Upper lobe of left lung (tissue), 6 donors: ENCODE measurements around the gene NDUFAF2. TPM values are rescaled to one million over a fixed set of nuclear protein-coding genes. Genes with fewer than 3 reads are reported as not detected.
A peak's percentile ranks its signal among the peaks of the same experiment; 100 is the strongest.

Source experiments
- ATAC-seq, 2 donors: fragments of 200-7000 bp; cut with Tn5 transposase; one replicate each; pipeline ENCODE4 v1.9.1; 2022; ENCODE audit warnings: mild to moderate bottlenecking in 2 of 2, moderate library complexity in 2 of 2; ENCODE audit not compliant: low FRiP score in 2 of 2
- DNase-seq, 2 donors: peaks; one replicate each; pipeline ENCODE4 v3.0.0-alpha.2; 2019 to 2020
- H3K27ac ChIP-seq, 4 donors: fragments of 200-600 bp; sonication (generic); one replicate each; pipeline ENCODE4 v1.5.1; 2016 to 2019
- H3K27me3 ChIP-seq, 4 donors: fragments of 200-600 bp; sonication (generic); one replicate each; pipeline ENCODE4 v1.5.1; 2017 to 2019
- H3K36me3 ChIP-seq, 4 donors: fragments of 200-600 bp; sonication (generic); one replicate each; pipeline ENCODE4 v1.5.1; 2016 to 2019
- H3K4me1 ChIP-seq, 4 donors: fragments of 200-600 bp; sonication (generic); one replicate each; pipeline ENCODE4 v1.5.1; 2018 to 2019
- H3K4me3 ChIP-seq, 4 donors: fragments of 200-600 bp; sonication (generic); one replicate each; pipeline ENCODE4 v1.5.1; 2017 to 2019; ENCODE audit warnings: mild to moderate bottlenecking in 2 of 4, moderate library complexity in 1 of 4
- H3K9me3 ChIP-seq, 4 donors: fragments of 200-600 bp; sonication (generic); one replicate each; pipeline ENCODE4 v1.5.1; 2018 to 2019
- CTCF ChIP-seq, 6 experiments: fragments of 450-650 bp in 4 of 6; fragments of 200-600 bp in 2 of 6; sonication (generic) in 2 of 6; IDR thresholded peaks; one replicate each; pipeline ENCODE4 v1.5.1; 2016 to 2019; ENCODE audit warnings: antibody characterized with exemption in 6 of 6
- EP300 ChIP-seq, 4 donors: sonication (generic); formaldehyde crosslinking; IDR thresholded peaks; one replicate each; pipeline ENCODE4 v1.5.1; 2017; ENCODE audit warnings: antibody characterized with exemption in 4 of 4, control low read depth in 2 of 4
- POLR2A ChIP-seq, 4 donors: fragments of 450-650 bp; IDR thresholded peaks; one replicate each; pipeline ENCODE4 v1.5.1; 2016 to 2017; ENCODE audit warnings: antibody characterized with exemption in 4 of 4, mild to moderate bottlenecking in 2 of 4
- POLR2AphosphoS5 ChIP-seq, 2 donors: sonication (generic); formaldehyde crosslinking; IDR thresholded peaks; one replicate each; pipeline ENCODE4 v1.5.1; 2017; ENCODE audit warnings: antibody characterized with exemption in 2 of 2
- WGBS, 2 donors: methylation state at CpG; one replicate each; pipeline ENCODE4 v1.1.5; 2017 to 2018; 5-methylcytosine and 5-hydroxymethylcytosine counted together
- total RNA-seq, 6 donors: library from RNA; depleted of rRNA in 4 of 6; stranded (reverse); fragments of >200 nt in 4 of 6; gene quantifications; one replicate each; pipeline versions ENCODE4 v1.1.0 to v1.2.1, GENCODE V29; 2016 to 2021
- donor health status: DM: no; HTN: no; CAD: no; lungs with moderate emphysema.
- donor health status: DM: no; HTN: yes; CAD: no; lungs with severe emphysema.

NDUFAF2 gene
- total RNA-seq, 6 donors from 2014 or later = 14.2 to 41.6 (median 20.5) TPM; not detected in 1

GRCh38 chr5:60918466-60918865, 26.5 kb upstream of the NDUFAF2 start:
- no peak overlapping the region for H3K27ac ChIP-seq
- H3K27me3 ChIP-seq = no peaks in the 10 kb centered on the region
- WGBS, 2 donors = 91 to 96% methylated on average over 2 of the region's 2 CpGs
- DNase-seq (no peak), ATAC-seq (no peak)
- no peaks in the 10 kb centered on the region for H3K9me3 ChIP-seq
- H3K4me1 ChIP-seq = no peaks in the 10 kb centered on the region
- no peak overlapping the region for H3K4me3 ChIP-seq
- TF ChIP-seq POLR2AphosphoS5 (IDR thresholded peaks at IDR 0.05) = no peak
- no peak for TF ChIP-seq POLR2A (IDR thresholded peaks at IDR 0.05)
- no peak for TF ChIP-seq CTCF (IDR thresholded peaks at IDR 0.05)
- TF ChIP-seq EP300 (IDR thresholded peaks at IDR 0.05) = no peak
- peaks cover 0 to 14% (median 0%) of the 10 kb centered on the region in 4 donors for H3K36me3 ChIP-seq

GRCh38 chr5:60927450-60927849, 17.6 kb upstream of the NDUFAF2 start:
- Histone ChIP-seq H3K4me1 (no peaks in the 10 kb centered on the region), H3K27me3 (no peaks in the 10 kb centered on the region), H3K27ac (no peak overlapping the region), H3K36me3 (peaks cover 0 to 22% (median 5%) of the 10 kb centered on the region in 4 donors), H3K4me3 (no peak overlapping the region), H3K9me3 (no peaks in the 10 kb centered on the region)
- TF ChIP-seq POLR2AphosphoS5 (IDR thresholded peaks at IDR 0.05) (no peak), CTCF (IDR thresholded peaks at IDR 0.05) (no peak), EP300 (IDR thresholded peaks at IDR 0.05) (no peak), POLR2A (IDR thresholded peaks at IDR 0.05) (no peak)
- DNase-seq (no peak), ATAC-seq (no peak)

GRCh38 chr5:60929024-60929423, 16.0 kb upstream of the NDUFAF2 start:
- Histone ChIP-seq H3K27ac (no peak overlapping the region), H3K36me3 (peaks cover 0 to 22% (median 5%) of the 10 kb centered on the region in 4 donors), H3K4me1 (no peaks in the 10 kb centered on the region), H3K4me3 (no peak overlapping the region), H3K27me3 (no peaks in the 10 kb centered on the region), H3K9me3 (no peaks in the 10 kb centered on the region)
- DNase-seq = no peak
- no peak for ATAC-seq
- TF ChIP-seq CTCF (IDR thresholded peaks at IDR 0.05) (no peak), POLR2A (IDR thresholded peaks at IDR 0.05) (no peak)
- WGBS, 2 donors = 80 to 85% methylated on average over 6 of the region's 6 CpGs

GRCh38 chr5:60943624-60944023, 1.4 kb upstream of the NDUFAF2 start:
- Histone ChIP-seq H3K4me1 (peaks cover 14 to 23% (median 18%) of the 10 kb centered on the region in 4 donors), H3K36me3 (no peaks in the 10 kb centered on the region), H3K27ac (no peak overlapping the region), H3K4me3 (peak overlapping the region in 1 of 4 donors; percentile 74), H3K9me3 (no peaks in the 10 kb centered on the region), H3K27me3 (no peaks in the 10 kb centered on the region)
- DNase-seq = no peak
- WGBS, 2 donors = 48 to 55% methylated on average over 3 of the region's 3 CpGs
- no peak for ATAC-seq
- TF ChIP-seq CTCF (IDR thresholded peaks at IDR 0.05) (no peak), EP300 (IDR thresholded peaks at IDR 0.05) (no peak), POLR2A (IDR thresholded peaks at IDR 0.05) (no peak), POLR2AphosphoS5 (IDR thresholded peaks at IDR 0.05) (no peak)

GRCh38 chr5:60945813-60946187, 795 bp downstream of the NDUFAF2 start:
- H3K36me3 ChIP-seq = no peaks in the 10 kb centered on the region
- TF ChIP-seq POLR2AphosphoS5 (IDR thresholded peaks at IDR 0.05) (no peak), POLR2A (IDR thresholded peaks at IDR 0.05) (no peak), EP300 (IDR thresholded peaks at IDR 0.05) (no peak), CTCF (IDR thresholded peaks at IDR 0.05) (no peak)
- H3K27me3 ChIP-seq = no peaks in the 10 kb centered on the region
- H3K9me3 ChIP-seq = no peaks in the 10 kb centered on the region
- H3K4me1 ChIP-seq = peaks cover 14 to 23% (median 18%) of the 10 kb centered on the region in 4 donors
- peak; percentile 59 to 66 for ATAC-seq
- peak overlapping the region; percentile 80 to 88 (median 84) for H3K27ac ChIP-seq
- peak overlapping the region; percentile 74 to 80 (median 76) for H3K4me3 ChIP-seq
- DNase-seq = peak; percentile 26 to 74
- 2 to 7% methylated on average over 11 to 18 of the region's 18 CpGs for WGBS, 2 donors
